GM18868 (cell line): ENCODE measurements around the gene TBC1D21.

Experiments used
- ATAC-seq: cut with Tn5 transposase; IDR thresholded peaks from one replicate; pipeline ENCODE4 v1.9.1; 2021; ENCODE audit warnings: mild to moderate bottlenecking, moderate library complexity; ENCODE audit not compliant: unreplicated experiment

Gene TBC1D21

GRCh38 chr15:73858062-73858461, 15.3 kb upstream of the TBC1D21 start:
- no peak for ATAC-seq

GRCh38 chr15:73862276-73862675, 11.1 kb upstream of the TBC1D21 start:
- no peak for ATAC-seq

GRCh38 chr15:73865379-73865778, 8.0 kb upstream of the TBC1D21 start:
- no peak for ATAC-seq

GRCh38 chr15:73865904-73866303, 7.5 kb upstream of the TBC1D21 start:
- no peak for ATAC-seq

GRCh38 chr15:73866481-73866880, 6.9 kb upstream of the TBC1D21 start:
- no peak for ATAC-seq

GRCh38 chr15:73866881-73867410, 6.4 kb upstream of the TBC1D21 start:
- ATAC-seq: no peak

- ATAC-seq: no peak
Observed at GRCh38 chr15:73867426-73867825, 5.9 kb upstream of the TBC1D21 start.

GRCh38 chr15:73867956-73868355, 5.4 kb upstream of the TBC1D21 start:
- no peak for ATAC-seq

- no peak for ATAC-seq
Observed at GRCh38 chr15:73869216-73869995, 4.0 kb upstream of the TBC1D21 start.

- ATAC-seq: no peak
Observed at GRCh38 chr15:73870700-73871408, 2.5 kb upstream of the TBC1D21 start.

GRCh38 chr15:73872346-73872745, 1.0 kb upstream of the TBC1D21 start:
- no peak for ATAC-seq

GRCh38 chr15:73873889-73874511, 636 bp downstream of the TBC1D21 start:
- ATAC-seq: no peak

GRCh38 chr15:73879426-73879825, 6.1 kb downstream of the TBC1D21 start:
- no peak for ATAC-seq

GRCh38 chr15:73881579-73882320, 8.4 kb downstream of the TBC1D21 start:
- no peak for ATAC-seq

- ATAC-seq: no peak
Observed at GRCh38 chr15:73882761-73883419, 9.5 kb downstream of the TBC1D21 start.

- ATAC-seq: no peak
Observed at GRCh38 chr15:73884159-73884558, 10.8 kb downstream of the TBC1D21 start.

GRCh38 chr15:73885954-73886700, 12.8 kb downstream of the TBC1D21 start:
- ATAC-seq: no peak

GRCh38 chr15:73886717-73887345, 13.5 kb downstream of the TBC1D21 start:
- ATAC-seq: no peak

GRCh38 chr15:73887481-73887880, 14.1 kb downstream of the TBC1D21 start:
- no peak for ATAC-seq
